ENCODE measurements around the gene MKLN1.

The MKLN1 gene

GRCh38 chr7:131384286-131384635 is 56.6 kb downstream of the MKLN1 start:
- H3K4me3 ChIP-seq (ENCODE audit: low read depth, low read length): no peak overlapping the region
- no peak for DNase-seq (ENCODE audit: low read depth, low spot score)
- no peak for TF ChIP-seq CTCF (IDR thresholded peaks at IDR 0.05; ENCODE audit: low read depth, low read length)
- in situ Hi-C loops (cut with HindIII; ENCODE audit: low sequenced_read_pairs): no loop called here

GRCh38 chr7:131385039-131385605 is 57.4 kb downstream of the MKLN1 start:
- no peak for TF ChIP-seq CTCF (IDR thresholded peaks at IDR 0.05; ENCODE audit: low read depth, low read length)
- in situ Hi-C loops (cut with HindIII; ENCODE audit: low sequenced_read_pairs): no loop called here
- DNase-seq (ENCODE audit: low read depth, low spot score): peak; percentile 48
- H3K4me3 ChIP-seq (ENCODE audit: low read depth, low read length): no peak overlapping the region

- TF ChIP-seq CTCF (IDR thresholded peaks at IDR 0.05; ENCODE audit: low read depth, low read length): no peak
- DNase-seq (ENCODE audit: low read depth, low spot score): no peak
- in situ Hi-C loops (cut with HindIII; ENCODE audit: low sequenced_read_pairs): no loop called here
- no peak overlapping the region for H3K4me3 ChIP-seq (ENCODE audit: low read depth, low read length)
Observed at GRCh38 chr7:131388126-131388525, 60.5 kb downstream of the MKLN1 start.

- in situ Hi-C loops (cut with HindIII; ENCODE audit: low sequenced_read_pairs): no loop called here
- no peak overlapping the region for H3K4me3 ChIP-seq (ENCODE audit: low read depth, low read length)
- DNase-seq (ENCODE audit: low read depth, low spot score): no peak
- no peak for TF ChIP-seq CTCF (IDR thresholded peaks at IDR 0.05; ENCODE audit: low read depth, low read length)
Observed at GRCh38 chr7:131390275-131390674, 62.6 kb downstream of the MKLN1 start.

- no peak for TF ChIP-seq CTCF (IDR thresholded peaks at IDR 0.05; ENCODE audit: low read depth, low read length)
- H3K4me3 ChIP-seq (ENCODE audit: low read depth, low read length): no peak overlapping the region
- DNase-seq (ENCODE audit: low read depth, low spot score): no peak
- in situ Hi-C loops (cut with HindIII; ENCODE audit: low sequenced_read_pairs): no loop called here
Observed at GRCh38 chr7:131391145-131391544, 63.5 kb downstream of the MKLN1 start.

- no peak for DNase-seq (ENCODE audit: low read depth, low spot score)
- TF ChIP-seq CTCF (IDR thresholded peaks at IDR 0.05; ENCODE audit: low read depth, low read length): no peak
- no peak overlapping the region for H3K4me3 ChIP-seq (ENCODE audit: low read depth, low read length)
- in situ Hi-C loops (cut with HindIII; ENCODE audit: low sequenced_read_pairs): no loop called here
Observed at GRCh38 chr7:131400681-131401176, 73.1 kb downstream of the MKLN1 start.

GRCh38 chr7:131401194-131401593 is 73.5 kb downstream of the MKLN1 start:
- no peak for TF ChIP-seq CTCF (IDR thresholded peaks at IDR 0.05; ENCODE audit: low read depth, low read length)
- H3K4me3 ChIP-seq (ENCODE audit: low read depth, low read length): no peak overlapping the region
- in situ Hi-C loops (cut with HindIII; ENCODE audit: low sequenced_read_pairs): no loop called here
- no peak for DNase-seq (ENCODE audit: low read depth, low spot score)
